Tibial nerve (tissue), 4 donors: ENCODE results near the gene SPRED1. TPM values are rescaled to one million over a fixed set of nuclear protein-coding genes. Genes with fewer than 3 reads are reported as not detected.

Experiments
- DNase-seq, 2 donors: peaks; one replicate each; pipeline ENCODE4 v3.0.0-alpha.2; 2019; ENCODE audit warnings: low spot score in 2 of 2
- H3K27ac ChIP-seq, 4 donors: fragments of 200-600 bp; sonication (generic) in 3 of 4; one replicate each; pipeline ENCODE4 v1.5.1; 2017 to 2019; ENCODE audit warnings: mild to moderate bottlenecking in 1 of 4
- H3K27me3 ChIP-seq, 2 donors: fragments of 200-600 bp; sonication (generic) in 1 of 2; one replicate each; pipeline versions ENCODE4 v1.5.1 to v1.6.0; 2017 to 2019
- H3K36me3 ChIP-seq, 3 donors: fragments of 200-600 bp; sonication (generic); one replicate each; pipeline ENCODE4 v1.5.1; 2018 to 2019
- H3K4me1 ChIP-seq, 4 donors: fragments of 200-600 bp; sonication (generic) in 3 of 4; one replicate each; pipeline ENCODE4 v1.5.1; 2017 to 2019
- H3K4me3 ChIP-seq, 4 donors: fragments of 200-600 bp; sonication (generic) in 3 of 4; one replicate each; pipeline ENCODE4 v1.5.1; 2017 to 2019; ENCODE audit warnings: mild to moderate bottlenecking in 1 of 4, moderate library complexity in 1 of 4
- H3K9me3 ChIP-seq, 4 donors: fragments of 200-600 bp; sonication (generic) in 3 of 4; one replicate each; pipeline ENCODE4 v1.5.1; 2017 to 2019
- EP300 ChIP-seq, 2 donors: sonication (generic); formaldehyde crosslinking; IDR thresholded peaks; one replicate each; pipeline ENCODE4 v1.6.1; 2017; ENCODE audit warnings: antibody characterized with exemption in 2 of 2, mild to moderate bottlenecking in 1 of 2
- POLR2A ChIP-seq, 2 donors: fragments of 450-650 bp; IDR thresholded peaks; one replicate each; pipeline ENCODE4 v1.6.1; 2017; ENCODE audit warnings: antibody characterized with exemption in 2 of 2, mild to moderate bottlenecking in 2 of 2, moderate library complexity in 2 of 2
- WGBS, 2 donors: methylation state at CpG; one replicate each; pipeline ENCODE4 v1.1.5; 2018; 5-methylcytosine and 5-hydroxymethylcytosine counted together
- total RNA-seq, 4 donors: library from RNA; depleted of rRNA; stranded (reverse); fragments of >200 nt; gene quantifications; one replicate each; pipeline ENCODE4 v1.1.0, GENCODE V29; 2016
- TF ChIP-seq, protein P1 (sequence below), 5 experiments: fragments of 200-600 bp in 3 of 5; fragments of 450-650 bp in 2 of 5; sonication (generic) in 3 of 5; IDR thresholded peaks; one replicate each; pipeline ENCODE4 v1.5.1; 2016 to 2019; ENCODE audit warnings: antibody characterized with exemption in 5 of 5, mild to moderate bottlenecking in 3 of 5, moderate library complexity in 2 of 5

SPRED1 gene
- total RNA-seq, 4 donors from 2014 or later = 20.4 to 35.0 (median 29.0) TPM

DNA sequence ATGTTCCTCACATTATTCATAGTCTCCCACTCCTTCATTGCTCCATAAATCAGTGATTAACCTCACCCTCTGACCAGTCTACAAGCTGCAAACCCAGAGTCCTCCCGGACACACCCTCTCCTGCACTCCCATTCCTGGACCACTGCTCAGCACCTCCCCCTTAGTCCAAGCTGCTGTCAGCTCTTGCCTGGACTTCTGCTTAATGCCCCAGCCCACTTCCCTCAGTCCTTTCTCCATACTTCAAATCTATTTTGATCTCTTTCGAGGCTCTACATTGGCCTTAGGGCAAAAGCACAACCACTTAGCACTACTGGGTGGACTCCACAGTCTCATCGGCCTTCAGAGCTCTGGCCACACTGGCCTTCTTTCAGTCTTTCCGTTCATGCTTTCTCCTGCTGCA lies 121.9 kb downstream of the SPRED1 start:
- WGBS, 2 donors = 45 to 52% methylated on average over 4 of the region's 4 CpGs
- Histone ChIP-seq H3K9me3 (no peaks in the 10 kb centered on the region), H3K27me3 (no peaks in the 10 kb centered on the region), H3K4me3 (no peak overlapping the region), H3K4me1 (peaks cover 0 to 34% (median 6%) of the 10 kb centered on the region in 4 donors), H3K27ac (peak overlapping the region in 1 of 4 donors; percentile 14), H3K36me3 (no peaks in the 10 kb centered on the region)
- no peak for TF ChIP-seq EP300 (IDR thresholded peaks at IDR 0.05)
- TF ChIP-seq POLR2A (IDR thresholded peaks at IDR 0.05) = no peak
- TF ChIP-seq, protein P1, sequence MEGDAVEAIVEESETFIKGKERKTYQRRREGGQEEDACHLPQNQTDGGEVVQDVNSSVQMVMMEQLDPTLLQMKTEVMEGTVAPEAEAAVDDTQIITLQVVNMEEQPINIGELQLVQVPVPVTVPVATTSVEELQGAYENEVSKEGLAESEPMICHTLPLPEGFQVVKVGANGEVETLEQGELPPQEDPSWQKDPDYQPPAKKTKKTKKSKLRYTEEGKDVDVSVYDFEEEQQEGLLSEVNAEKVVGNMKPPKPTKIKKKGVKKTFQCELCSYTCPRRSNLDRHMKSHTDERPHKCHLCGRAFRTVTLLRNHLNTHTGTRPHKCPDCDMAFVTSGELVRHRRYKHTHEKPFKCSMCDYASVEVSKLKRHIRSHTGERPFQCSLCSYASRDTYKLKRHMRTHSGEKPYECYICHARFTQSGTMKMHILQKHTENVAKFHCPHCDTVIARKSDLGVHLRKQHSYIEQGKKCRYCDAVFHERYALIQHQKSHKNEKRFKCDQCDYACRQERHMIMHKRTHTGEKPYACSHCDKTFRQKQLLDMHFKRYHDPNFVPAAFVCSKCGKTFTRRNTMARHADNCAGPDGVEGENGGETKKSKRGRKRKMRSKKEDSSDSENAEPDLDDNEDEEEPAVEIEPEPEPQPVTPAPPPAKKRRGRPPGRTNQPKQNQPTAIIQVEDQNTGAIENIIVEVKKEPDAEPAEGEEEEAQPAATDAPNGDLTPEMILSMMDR (IDR thresholded peaks at IDR 0.05) = no peak
- no peak for DNase-seq

DNA sequence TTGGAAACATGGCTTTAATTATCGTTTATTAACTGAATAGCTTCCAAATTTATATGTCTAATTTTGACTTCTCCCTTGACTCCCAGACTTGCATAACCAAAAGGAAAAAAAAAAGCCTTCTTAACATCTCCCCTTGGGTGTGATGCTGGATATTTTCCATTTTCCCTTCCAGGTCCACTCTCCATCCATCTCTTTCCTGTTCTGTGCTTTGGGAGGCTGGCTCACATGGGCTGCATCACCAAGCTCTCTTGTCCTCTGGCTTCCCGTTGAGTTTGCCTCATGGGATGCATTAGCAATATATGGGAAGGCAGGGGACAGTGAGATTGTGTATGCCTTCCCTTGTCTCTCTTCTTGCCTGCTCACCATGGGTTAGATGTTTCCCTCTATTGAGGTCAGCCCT lies 123.4 kb downstream of the SPRED1 start:
- H3K9me3 ChIP-seq = no peaks in the 10 kb centered on the region
- WGBS, 2 donors = 64 to 68% methylated on average over 2 of the region's 2 CpGs
- no peaks in the 10 kb centered on the region for H3K36me3 ChIP-seq
- H3K27ac ChIP-seq = no peak overlapping the region
- no peak overlapping the region for H3K4me3 ChIP-seq
- peaks cover 0 to 31% (median 6%) of the 10 kb centered on the region in 4 donors for H3K4me1 ChIP-seq
- TF ChIP-seq, protein P1 (IDR thresholded peaks at IDR 0.05) = no peak
- TF ChIP-seq POLR2A (IDR thresholded peaks at IDR 0.05) = no peak
- TF ChIP-seq EP300 (IDR thresholded peaks at IDR 0.05) = no peak
- no peaks in the 10 kb centered on the region for H3K27me3 ChIP-seq
- no peak for DNase-seq

DNA sequence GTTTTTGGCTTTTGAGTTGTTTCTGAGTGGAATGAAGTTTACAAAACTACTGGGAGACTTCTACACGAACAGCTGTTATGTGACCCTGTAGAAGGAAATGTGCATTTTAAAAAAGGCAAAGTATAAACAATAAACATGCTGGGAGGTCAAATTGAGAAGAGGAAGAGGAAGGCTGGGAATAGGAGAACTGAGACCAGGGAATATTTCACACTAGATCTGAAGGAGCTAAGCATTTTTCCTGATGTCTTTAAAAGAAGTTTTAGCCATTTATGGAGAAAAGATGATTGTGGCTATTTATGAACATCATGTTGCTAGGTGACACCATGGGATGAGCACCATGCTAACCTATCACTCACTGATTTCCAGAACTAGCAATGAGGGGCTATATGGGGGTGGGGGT lies 125.0 kb downstream of the SPRED1 start:
- no peak for DNase-seq
- no peak for TF ChIP-seq POLR2A (IDR thresholded peaks at IDR 0.05)
- TF ChIP-seq, protein P1 (IDR thresholded peaks at IDR 0.05) = no peak
- TF ChIP-seq EP300 (IDR thresholded peaks at IDR 0.05) = no peak
- Histone ChIP-seq H3K4me3 (no peak overlapping the region), H3K4me1 (peaks cover 0 to 31% (median 6%) of the 10 kb centered on the region in 4 donors), H3K9me3 (no peaks in the 10 kb centered on the region), H3K36me3 (no peaks in the 10 kb centered on the region), H3K27me3 (no peaks in the 10 kb centered on the region), H3K27ac (peak overlapping the region in 2 of 4 donors; percentile 41 to 54)
- WGBS, 2 donors = 21 to 27% methylated on average over 1 of the region's 1 CpG

DNA sequence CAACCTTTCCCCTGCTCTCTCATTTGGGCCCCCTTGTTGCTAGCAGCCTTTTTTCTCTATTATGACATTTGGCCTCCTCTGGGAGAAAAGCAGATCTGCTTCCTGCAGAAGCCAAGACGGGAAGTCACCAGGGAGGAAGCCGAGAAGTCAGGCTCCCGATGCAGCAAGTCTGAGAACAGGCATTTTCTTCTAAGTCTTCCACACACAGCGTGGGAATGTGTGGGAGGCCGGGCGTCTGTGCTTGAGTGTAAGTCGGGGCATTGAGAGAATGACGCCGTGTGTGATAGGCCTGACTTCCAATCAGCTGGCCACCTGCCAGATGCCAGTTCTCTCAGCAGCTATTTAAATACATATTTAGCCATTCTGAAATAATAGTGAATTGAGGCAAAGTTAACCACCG lies 125.5 kb downstream of the SPRED1 start:
- WGBS, 2 donors = 7 to 9% methylated on average over 10 of the region's 10 CpGs
- Histone ChIP-seq H3K9me3 (no peaks in the 10 kb centered on the region), H3K4me3 (peak overlapping the region in 1 of 4 donors; percentile 17), H3K36me3 (no peaks in the 10 kb centered on the region), H3K27me3 (no peaks in the 10 kb centered on the region), H3K27ac (peak overlapping the region in 3 of 4 donors; percentile 15 to 54 (median 41)), H3K4me1 (peaks cover 0 to 31% (median 6%) of the 10 kb centered on the region in 4 donors)
- peak; percentile 23 to 39 for DNase-seq
- peak in 1 of 2 donors; percentile 18 for TF ChIP-seq EP300 (IDR thresholded peaks at IDR 0.05)
- TF ChIP-seq, protein P1 (IDR thresholded peaks at IDR 0.05) = no peak

DNA sequence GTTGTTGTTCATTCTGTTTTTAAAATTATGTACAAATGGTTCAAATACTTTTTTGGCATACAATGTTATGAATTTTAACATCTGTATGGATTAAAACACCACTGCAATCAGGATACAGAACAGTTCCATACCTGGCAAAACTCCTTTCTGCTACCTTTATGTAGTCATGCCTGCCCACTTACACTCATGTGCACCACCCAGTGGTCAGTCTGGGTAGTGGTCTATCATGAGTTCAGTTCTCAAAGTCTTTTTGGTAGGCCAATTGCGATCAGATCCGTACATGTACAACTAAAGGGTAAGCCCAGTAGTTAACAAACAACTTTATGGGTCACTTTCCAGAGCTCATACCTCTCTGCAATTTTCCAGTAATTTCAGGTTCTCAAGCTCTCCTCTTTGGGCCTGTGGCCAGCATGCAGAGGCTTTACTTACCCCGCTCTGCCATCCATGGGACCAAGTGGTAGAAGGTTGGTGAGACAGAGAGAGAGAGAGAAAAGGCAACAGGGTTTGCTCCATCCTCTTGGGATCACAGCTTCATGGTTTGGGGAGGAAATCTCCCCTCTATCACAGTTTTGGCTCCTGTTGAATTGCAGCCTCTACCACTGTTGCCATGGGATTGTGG lies 137.4 kb downstream of the SPRED1 start:
- Histone ChIP-seq H3K27ac (no peak overlapping the region), H3K4me1 (no peaks in the 10 kb centered on the region), H3K9me3 (no peaks in the 10 kb centered on the region), H3K27me3 (no peaks in the 10 kb centered on the region), H3K4me3 (no peak overlapping the region), H3K36me3 (no peaks in the 10 kb centered on the region)
- TF ChIP-seq, protein P1 (IDR thresholded peaks at IDR 0.05) = peak; percentile 68 to 76 (median 74)
- no peak for TF ChIP-seq EP300 (IDR thresholded peaks at IDR 0.05)
- no peak for TF ChIP-seq POLR2A (IDR thresholded peaks at IDR 0.05)
- 73 to 79% methylated on average over 3 of the region's 3 CpGs for WGBS, 2 donors
- DNase-seq = peak; percentile 55 to 83
